Esophagus (tissue), 2 donors: Measurements from ENCODE around the gene PTCD2. TPM values are rescaled to one million over a fixed set of nuclear protein-coding genes. Genes with fewer than 3 reads are reported as not detected.

Experiments used
- H3K27ac ChIP-seq, 2 donors: one replicate each; pipeline ENCODE4 v1.5.1; 2013; ENCODE audit warnings: low read depth in 2 of 2, mild to moderate bottlenecking in 2 of 2, inconsistent platforms in 1 of 2, low read length in 1 of 2, moderate library complexity in 1 of 2
- H3K27me3 ChIP-seq, 2 donors: one replicate each; pipeline ENCODE4 v1.6.1; 2013; ENCODE audit warnings: low read length in 2 of 2, control low read depth in 1 of 2, mild to moderate bottlenecking in 1 of 2; ENCODE audit not compliant: insufficient read depth in 2 of 2, control insufficient read depth in 1 of 2
- H3K36me3 ChIP-seq, 2 donors: one replicate each; pipeline ENCODE4 v1.6.1; 2013; ENCODE audit warnings: low read length in 1 of 2; ENCODE audit not compliant: control insufficient read depth in 2 of 2, insufficient read depth in 2 of 2
- H3K4me1 ChIP-seq, 2 donors: one replicate each; pipeline ENCODE4 v1.6.1; 2013; ENCODE audit warnings: low read length in 1 of 2; ENCODE audit not compliant: control insufficient read depth in 2 of 2, insufficient read depth in 2 of 2
- H3K4me3 ChIP-seq, 2 donors: one replicate each; pipeline ENCODE4 v1.5.1; 2013; ENCODE audit warnings: low read length in 2 of 2, mild to moderate bottlenecking in 2 of 2, low read depth in 1 of 2, moderate library complexity in 1 of 2
- H3K9me3 ChIP-seq, 2 donors: one replicate each; pipeline ENCODE4 v1.6.1; 2013; ENCODE audit warnings: mild to moderate bottlenecking in 2 of 2, low read depth in 1 of 2, low read length in 1 of 2, moderate library complexity in 1 of 2; ENCODE audit not compliant: control insufficient read depth in 2 of 2, insufficient read depth in 1 of 2
- WGBS, 2 donors: extraction: QIAGEN DNeasy Blood & Tissue Kit; methylation state at CpG; one replicate each; pipeline ENCODE4 v1.1.7; 2013; 5-methylcytosine and 5-hydroxymethylcytosine counted together
- polyA plus RNA-seq, 2 donors: library from polyadenylated mRNA; stranded (reverse); fragments of 200-250 nt; gene quantifications; one replicate each; pipeline ENCODE4 v1.2.3, GENCODE V29; 2013
- donor health status: healthy with polysubstance abuse.
- donor health status: Bipolar disorder and iron deficiency.

PTCD2 gene
- polyA plus RNA-seq, 2 donors, result 1.9 to 3.2 TPM

DNA sequence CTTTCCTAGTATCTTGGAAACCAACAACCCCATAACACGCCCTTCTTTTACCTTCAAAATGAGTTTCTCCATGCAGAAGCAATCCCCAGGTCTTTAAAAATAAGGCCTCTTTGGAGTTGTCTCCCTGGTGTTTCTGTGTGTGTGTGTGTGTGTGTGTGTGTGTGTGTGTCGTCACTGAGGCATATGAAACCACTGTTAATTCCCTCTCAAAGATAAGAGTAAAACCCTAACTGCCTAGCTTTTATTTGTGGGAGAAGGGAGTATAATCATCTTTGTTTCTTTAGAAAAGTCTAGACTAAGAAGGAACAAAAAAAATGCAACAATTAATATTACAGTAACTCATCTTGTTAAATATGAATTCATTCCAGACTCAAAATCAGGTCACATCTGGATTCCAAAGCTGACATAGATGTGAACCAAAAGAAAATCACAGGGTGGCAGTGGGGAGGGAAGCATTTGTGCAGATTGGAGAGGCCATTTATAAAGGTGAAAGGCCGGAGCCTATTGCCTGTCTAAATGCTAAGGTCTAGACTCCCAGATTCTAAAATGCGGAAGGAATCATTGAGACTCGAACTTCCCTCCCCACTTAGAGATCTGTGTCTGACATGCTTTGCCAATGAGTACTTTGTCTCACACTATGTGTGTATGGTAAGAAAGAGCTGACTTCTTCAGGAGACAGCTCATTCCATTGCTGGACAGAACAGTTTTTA, 95.6 kb downstream of the PTCD2 start:
- Histone ChIP-seq H3K27me3 (no peaks in the 10 kb centered on the region), H3K4me1 (no peaks in the 10 kb centered on the region), H3K36me3 (no peaks in the 10 kb centered on the region), H3K4me3 (no peak overlapping the region), H3K9me3 (no peaks in the 10 kb centered on the region), H3K27ac (no peak overlapping the region)
- WGBS, 2 donors, result 89 to 93% methylated on average over 5 of the region's 5 CpGs

GRCh38 chr5:72417333-72418062, 97.3 kb downstream of the PTCD2 start:
- WGBS, 2 donors, result 90 to 92% methylated on average over 43 to 48 of the region's 48 CpGs
- no peaks in the 10 kb centered on the region for H3K27me3 ChIP-seq

More at GRCh38 chr5:72417333-72418062, 97.3 kb downstream of the PTCD2 start:
- no peaks in the 10 kb centered on the region for H3K9me3 ChIP-seq
- no peak overlapping the region for H3K4me3 ChIP-seq
- H3K4me1 ChIP-seq, result no peaks in the 10 kb centered on the region
- no peaks in the 10 kb centered on the region for H3K36me3 ChIP-seq
- H3K27ac ChIP-seq, result no peak overlapping the region

Other genes starting within 250 kb of the PTCD2 start
- gene MAP1B, start 212.9 kb upstream of the PTCD2 start, polyA plus RNA-seq, result 1 to 10 TPM; 1.8 to 2.5 TPM
- gene MRPS27, start 133 bp upstream of the PTCD2 start, polyA plus RNA-seq, result 10 to 100 TPM; 18.0 to 29.2 TPM
- gene ZNF366, start 187.0 kb downstream of the PTCD2 start, polyA plus RNA-seq, result under 1 TPM; 0.21 to 0.26 TPM